NK-92 (cell line): ENCODE data around the gene NODAL.

ENCODE experiments used
- DNase-seq: peaks from one replicate; lab custom pipeline; 2025; ENCODE audit not compliant: unreplicated experiment; lab: John Stamatoyannopoulos, UW

NODAL gene

DNA sequence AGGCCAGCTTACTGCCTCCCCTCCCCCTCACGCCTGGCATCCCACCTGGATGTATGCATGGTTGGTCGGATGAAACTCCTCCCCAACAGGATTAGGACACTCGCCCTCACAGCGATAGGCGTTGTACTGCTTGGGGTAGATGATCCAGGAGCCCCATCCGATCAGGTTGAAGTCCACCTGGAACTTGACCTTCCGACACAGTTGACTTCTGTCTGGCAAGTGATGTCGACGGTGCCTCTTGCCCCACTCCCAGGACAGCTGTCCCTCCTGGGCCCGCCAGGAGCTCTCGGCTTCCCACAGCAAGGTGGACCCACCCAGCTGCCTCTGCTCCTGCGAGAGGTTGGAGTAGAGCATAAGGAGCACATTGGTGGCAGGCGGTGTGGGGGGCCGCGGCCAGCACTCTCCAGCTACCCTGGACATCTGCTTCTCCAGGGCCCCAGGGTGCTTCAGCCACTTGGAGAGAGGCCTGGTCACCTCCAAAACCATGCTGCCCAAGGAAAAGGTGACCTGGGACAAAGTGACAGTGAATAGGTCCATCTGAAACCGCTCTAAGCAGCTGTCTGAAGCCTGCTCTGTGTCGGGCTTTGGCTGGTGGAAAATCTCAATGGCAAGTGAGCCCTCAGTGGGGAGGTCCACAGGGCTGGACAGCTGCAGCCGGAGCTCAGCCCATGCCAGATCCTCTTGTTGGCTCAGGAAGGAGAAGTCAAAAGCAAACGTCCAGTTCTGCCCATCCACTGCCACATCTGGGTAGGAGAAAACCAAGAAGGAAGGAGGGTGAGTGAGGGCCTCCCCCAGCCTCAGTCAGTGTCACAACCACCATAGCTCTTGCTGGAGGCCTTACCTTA lies 6.0 kb downstream of the NODAL start:
- no peak for DNase-seq

- no peak for DNase-seq
These were observed 7.8 kb downstream of the NODAL start for GRCh38 chr10:70433581-70434280.

DNA sequence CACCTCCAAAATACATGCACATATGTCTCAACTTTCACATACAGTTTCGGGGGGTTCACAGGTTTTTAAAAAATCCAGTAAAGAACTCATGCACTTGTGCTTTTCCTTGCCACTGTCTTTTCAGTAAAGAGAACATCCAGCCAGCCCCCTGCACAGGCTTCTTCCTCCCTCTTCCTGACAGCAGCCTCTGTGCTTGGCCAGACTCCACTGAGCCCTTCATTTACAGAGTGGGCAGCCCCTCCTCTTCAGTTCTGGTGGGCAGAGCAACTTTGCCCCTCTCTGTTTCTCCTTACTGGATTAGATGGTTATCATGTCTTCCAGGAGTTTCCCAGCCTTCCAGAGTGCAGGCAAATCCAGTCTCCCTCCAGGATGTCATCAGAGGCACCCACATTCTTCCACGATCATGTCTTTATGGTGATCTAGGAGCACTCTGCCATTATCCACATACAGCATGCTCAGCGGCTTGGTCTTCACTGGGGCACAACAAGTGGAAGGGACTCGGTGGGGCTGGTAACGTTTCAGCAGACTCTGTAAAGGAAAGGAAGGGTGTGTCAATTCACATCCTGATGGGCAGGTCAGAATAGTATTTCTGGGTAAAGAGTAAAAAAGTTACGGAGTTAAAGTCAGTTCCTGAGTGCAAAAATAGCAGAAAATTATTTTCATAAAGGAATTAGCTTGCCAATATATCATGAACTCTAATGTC lies 8.8 kb downstream of the NODAL start:
- DNase-seq, result no peak

- DNase-seq, result no peak
These were observed 9.4 kb downstream of the NODAL start for GRCh38 chr10:70432101-70432500.

DNA sequence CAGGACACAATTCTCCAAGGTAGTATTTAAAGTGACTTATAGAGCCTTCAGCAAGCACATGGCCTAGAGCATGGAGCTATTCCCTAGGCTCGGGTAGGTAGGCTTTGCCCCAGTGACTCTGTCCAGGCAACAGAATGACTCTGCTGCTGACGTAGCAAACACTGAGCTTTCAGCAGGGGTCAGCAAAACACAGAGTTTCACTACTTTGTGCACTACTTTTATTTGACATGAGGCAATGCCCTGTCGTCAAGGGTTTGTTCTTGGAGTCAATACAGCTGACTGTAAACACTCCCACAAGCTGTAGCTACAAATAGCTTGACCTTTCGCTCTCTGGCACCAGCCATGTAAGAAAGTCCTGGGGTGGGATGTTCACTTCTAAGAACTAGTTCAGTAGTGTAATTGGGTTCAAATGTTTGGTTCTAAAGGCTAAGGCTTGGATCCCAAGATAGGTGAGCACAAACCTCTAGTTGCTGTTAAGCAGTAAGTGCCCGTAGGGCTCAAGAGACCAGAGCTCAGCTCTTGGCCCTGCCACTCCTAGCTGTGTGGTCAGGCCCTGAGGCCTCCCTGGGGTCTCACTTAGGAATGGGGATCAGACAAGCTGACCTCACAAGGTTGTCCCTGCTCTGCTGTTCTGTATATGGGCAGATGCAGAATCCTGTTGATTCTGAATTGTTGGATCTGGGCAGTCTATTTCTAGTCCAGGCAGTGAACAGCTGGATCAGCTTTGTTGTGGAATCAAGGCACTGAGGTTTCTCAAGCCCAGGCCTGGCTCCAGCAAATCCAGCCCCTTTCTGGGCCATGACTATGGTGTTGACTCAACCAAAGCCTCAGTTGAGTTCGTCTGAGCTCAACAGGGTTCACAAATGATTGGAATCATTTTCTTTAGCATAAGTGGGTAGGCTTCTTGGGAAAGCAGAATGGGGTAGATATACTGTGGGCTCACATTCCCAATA lies 10.7 kb downstream of the NODAL start:
- no peak for DNase-seq

DNA sequence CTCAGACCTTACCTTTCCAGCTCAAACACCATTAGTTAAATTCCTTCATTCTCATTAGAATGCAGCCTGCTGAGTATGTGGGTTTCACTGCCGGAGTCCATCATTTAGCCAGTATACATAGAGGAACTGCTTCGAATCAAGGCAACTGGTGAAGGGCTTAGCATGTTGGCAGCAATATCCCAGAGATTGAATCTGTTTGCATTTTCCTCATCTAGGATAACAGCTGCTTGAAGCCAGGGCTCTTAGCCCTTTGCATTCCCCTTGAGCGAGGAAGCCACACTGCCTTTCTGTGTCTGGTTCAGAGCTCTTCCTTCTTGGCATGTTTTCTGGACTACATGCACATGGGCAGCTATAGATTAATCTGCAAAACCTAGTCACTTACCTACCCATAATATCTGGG lies 14.7 kb downstream of the NODAL start:
- no peak for DNase-seq

GRCh38 chr10:70425096-70425495 lies 16.4 kb downstream of the NODAL start:
- no peak for DNase-seq

GRCh38 chr10:70424320-70424719 lies 17.2 kb downstream of the NODAL start:
- DNase-seq, result no peak

GRCh38 chr10:70418713-70419112 lies 22.8 kb downstream of the NODAL start:
- DNase-seq, result no peak

GRCh38 chr10:70418229-70418628 lies 23.3 kb downstream of the NODAL start:
- no peak for DNase-seq

DNA sequence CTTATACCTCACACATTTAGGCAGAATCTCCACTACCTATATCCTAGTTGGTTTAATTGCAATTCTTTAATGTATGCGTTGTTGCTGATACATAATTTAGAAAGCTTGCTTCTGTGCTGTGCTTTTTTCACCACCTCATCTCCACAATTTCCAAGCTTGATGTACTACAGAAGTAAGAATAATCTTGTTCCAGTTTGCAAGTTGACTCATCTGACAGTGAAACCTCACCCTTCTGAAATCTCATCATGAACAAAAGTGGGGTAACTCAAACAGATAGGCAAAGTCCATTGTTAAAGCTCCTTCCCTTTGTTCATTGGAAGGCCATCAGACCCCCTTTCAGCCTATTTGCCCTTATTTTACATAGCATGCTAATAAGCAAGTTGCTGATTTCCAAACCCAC lies 23.9 kb downstream of the NODAL start:
- no peak for DNase-seq

- no peak for DNase-seq
These were observed 29.1 kb downstream of the NODAL start for GRCh38 chr10:70412356-70412755.

DNA sequence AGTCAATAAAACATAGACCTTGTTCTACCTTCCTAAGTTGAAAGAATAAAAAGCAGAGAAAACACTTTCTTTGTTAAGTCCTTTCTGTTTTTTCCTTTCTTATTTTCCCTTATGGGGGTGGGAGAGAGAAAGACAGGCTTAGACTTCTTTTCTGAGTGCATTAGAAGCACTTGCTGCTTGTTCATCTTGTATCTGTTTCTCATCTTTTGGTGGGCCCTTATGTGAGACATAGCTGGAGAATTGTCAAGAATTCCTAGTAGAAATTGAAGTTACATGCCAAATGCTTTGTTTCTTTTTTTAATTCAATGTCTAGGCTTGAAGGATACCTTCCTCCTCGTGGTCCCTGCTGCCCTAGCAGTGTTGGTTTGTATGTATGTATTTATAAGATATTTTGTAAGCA lies 30.9 kb downstream of the NODAL start:
- no peak for DNase-seq

DNA sequence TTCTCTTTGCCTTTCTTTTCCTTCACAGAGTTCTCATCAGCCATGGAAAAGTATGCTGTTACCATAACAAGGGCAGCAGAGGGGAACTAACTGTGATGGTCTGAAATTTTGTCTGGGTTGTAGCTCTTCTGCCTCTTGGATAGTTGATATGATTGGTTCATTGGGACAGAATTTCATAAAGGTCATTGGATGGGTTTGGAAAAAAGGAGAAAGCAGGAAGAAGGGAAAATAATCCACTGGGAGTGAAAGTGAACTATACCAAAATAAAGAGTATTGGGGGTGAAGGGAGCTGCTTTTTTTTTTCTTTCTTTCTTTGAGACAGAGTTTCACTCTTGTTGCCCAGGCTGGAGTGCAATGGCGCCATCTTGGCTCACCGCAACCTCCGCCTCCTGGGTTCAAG lies 31.7 kb downstream of the NODAL start:
- no peak for DNase-seq

DNA sequence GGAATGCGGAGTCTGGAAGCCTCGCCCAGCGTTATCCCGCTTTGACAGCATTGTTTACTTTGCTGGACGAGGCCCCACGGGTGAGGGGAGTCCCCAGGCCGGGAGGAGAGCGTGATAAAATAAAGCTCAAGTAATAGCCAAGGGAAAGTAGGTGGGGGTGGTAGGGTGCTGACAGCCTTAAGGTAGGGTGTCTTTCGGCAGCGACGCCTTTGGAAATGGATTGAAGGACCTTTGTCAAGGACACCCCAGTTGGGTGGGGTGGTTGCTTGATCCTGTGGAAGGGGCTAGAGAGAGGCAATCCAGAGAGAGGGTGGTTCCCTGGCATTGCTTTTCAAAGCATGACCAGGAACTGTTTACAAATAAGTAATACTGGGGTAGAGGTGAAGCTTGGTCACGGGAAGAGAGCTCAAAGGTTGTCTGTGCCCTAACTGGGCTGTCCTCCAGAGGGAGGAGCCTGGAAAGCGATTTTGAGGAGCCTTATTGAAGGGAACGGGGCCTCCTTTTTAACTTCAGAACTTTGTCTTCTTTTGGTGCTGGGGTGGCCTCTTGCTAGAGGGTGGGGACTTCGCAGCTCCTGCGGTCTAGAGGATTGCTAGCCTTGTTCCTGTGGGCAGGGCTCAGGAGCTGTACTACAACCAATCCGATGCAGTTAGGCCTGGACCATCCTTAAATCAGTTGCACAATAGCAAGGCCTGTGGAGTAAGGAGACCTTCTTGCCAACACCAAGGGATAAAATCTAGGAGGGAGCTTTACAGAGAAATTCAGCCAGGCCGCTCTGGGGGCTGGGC lies 36.2 kb downstream of the NODAL start:
- DNase-seq, result no peak

DNA sequence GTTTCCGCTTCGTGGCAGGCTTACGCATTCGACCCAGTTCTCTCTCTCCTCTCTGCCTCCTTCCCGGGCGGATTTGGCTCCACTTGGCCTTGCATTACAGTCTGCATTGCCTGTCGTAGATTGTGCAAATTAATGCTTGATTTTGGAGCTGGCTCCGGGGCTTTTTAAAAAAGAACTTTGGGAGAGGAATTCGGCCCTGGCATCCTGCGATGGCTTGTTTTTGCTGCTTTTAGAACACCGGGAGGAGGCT lies 36.8 kb downstream of the NODAL start:
- no peak for DNase-seq

DNA sequence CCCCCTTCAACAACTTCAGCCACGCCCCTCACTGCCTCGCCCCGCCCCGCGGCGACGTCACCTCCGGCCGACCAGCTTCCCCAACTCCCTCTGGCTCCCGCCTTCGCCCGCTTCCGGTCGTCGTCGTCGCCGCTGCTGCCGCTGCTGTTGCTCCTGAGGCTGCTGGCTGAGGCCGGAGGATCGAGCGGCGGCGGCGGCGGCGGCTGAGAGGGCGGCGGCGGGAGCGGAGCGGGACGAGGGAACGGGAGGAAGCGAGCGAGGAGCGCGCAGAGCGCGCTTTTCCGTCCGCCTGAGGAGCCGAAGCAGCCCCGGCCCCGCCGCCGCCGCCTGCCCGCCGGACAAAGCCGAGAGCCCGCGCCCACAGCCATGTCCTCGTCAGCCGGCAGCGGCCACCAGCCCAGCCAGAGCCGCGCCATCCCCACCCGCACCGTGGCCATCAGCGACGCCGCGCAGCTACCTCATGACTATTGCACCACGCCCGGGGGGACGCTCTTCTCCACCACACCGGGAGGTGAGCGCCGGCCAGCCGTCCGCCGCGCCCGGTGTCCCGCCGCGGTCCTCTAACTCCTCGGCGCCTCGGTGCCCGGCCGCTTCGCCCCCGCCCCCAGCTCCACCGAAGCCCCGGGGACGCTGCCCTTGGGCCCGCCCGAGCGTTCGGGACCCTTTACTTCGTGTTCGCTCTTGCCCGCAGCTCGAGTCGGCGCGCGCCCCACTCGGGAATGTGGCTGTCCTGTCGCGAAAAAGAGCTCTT lies 37.3 kb downstream of the NODAL start, which contains the start of gene EIF4EBP2:
EIF4EBP2 (plus strand) TSS at position 110 of the 751 bp plus-strand sequence; CDS start at position 367, 257 bp downstream.
- peak; percentile 77 for DNase-seq

- DNase-seq, result no peak
These were observed 37.9 kb downstream of the NODAL start for GRCh38 chr10:70403483-70404035.

DNA sequence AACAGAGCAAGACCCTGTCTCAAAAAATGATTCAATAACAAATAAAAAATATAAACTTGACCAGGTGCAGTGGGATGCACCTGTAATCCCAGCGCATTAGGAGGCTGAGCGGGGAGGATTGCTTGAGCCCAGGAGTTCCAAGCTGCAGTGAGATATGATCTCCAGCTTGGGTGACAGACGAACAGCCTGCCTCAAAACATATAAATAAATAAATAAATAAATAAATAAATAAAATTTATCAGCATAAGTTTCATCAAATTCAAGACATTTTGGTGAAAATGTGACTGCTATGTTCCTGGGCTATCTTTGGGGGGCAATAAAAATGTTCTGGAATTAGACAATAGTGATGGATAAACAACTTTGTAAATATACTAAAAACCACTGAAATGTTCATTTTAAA lies 42.3 kb downstream of the NODAL start:
- DNase-seq, result no peak
